GM19463 (cell line): ENCODE measurements around the gene TMCO4.

Experiments
- ATAC-seq: cut with Tn5 transposase; IDR thresholded peaks from one replicate; pipeline ENCODE4 v1.9.1; 2021; ENCODE audit warnings: mild to moderate bottlenecking, moderate library complexity; ENCODE audit not compliant: unreplicated experiment

TMCO4 gene

GRCh38 chr1:19689085-19689757 lies 110.5 kb downstream of the TMCO4 start:
- no peak for ATAC-seq

- no peak for ATAC-seq
These were observed 111.5 kb downstream of the TMCO4 start for GRCh38 chr1:19688041-19688842.

GRCh38 chr1:19687414-19687813 lies 112.3 kb downstream of the TMCO4 start:
- ATAC-seq, result no peak

GRCh38 chr1:19685994-19686393 lies 113.7 kb downstream of the TMCO4 start:
- ATAC-seq, result no peak

GRCh38 chr1:19684677-19685076 lies 115.0 kb downstream of the TMCO4 start:
- no peak for ATAC-seq

- no peak for ATAC-seq
These were observed 116.4 kb downstream of the TMCO4 start for GRCh38 chr1:19683351-19683750.

GRCh38 chr1:19682901-19683300 lies 116.8 kb downstream of the TMCO4 start:
- ATAC-seq, result no peak

- no peak for ATAC-seq
These were observed 117.5 kb downstream of the TMCO4 start for GRCh38 chr1:19682257-19682656.

GRCh38 chr1:19680644-19681043 lies 119.1 kb downstream of the TMCO4 start:
- no peak for ATAC-seq

- no peak for ATAC-seq
These were observed 120.0 kb downstream of the TMCO4 start for GRCh38 chr1:19679691-19680090.

GRCh38 chr1:19678931-19679453 lies 120.7 kb downstream of the TMCO4 start:
- ATAC-seq, result no peak

- no peak for ATAC-seq
These were observed 121.2 kb downstream of the TMCO4 start for GRCh38 chr1:19678493-19678892.

- no peak for ATAC-seq
These were observed 123.2 kb downstream of the TMCO4 start for GRCh38 chr1:19676438-19676922.

GRCh38 chr1:19675797-19676196 lies 123.9 kb downstream of the TMCO4 start:
- ATAC-seq, result no peak

GRCh38 chr1:19672237-19672636 lies 127.5 kb downstream of the TMCO4 start:
- no peak for ATAC-seq

- no peak for ATAC-seq
These were observed 128.9 kb downstream of the TMCO4 start for GRCh38 chr1:19670787-19671186.

- no peak for ATAC-seq
These were observed 130.8 kb downstream of the TMCO4 start for GRCh38 chr1:19668888-19669287.

GRCh38 chr1:19665496-19666465 lies 133.9 kb downstream of the TMCO4 start:
- ATAC-seq, result no peak

GRCh38 chr1:19665186-19665495 lies 134.6 kb downstream of the TMCO4 start:
- ATAC-seq, result no peak

- no peak for ATAC-seq
These were observed 135.1 kb downstream of the TMCO4 start, which contains the start of gene HTR6 for GRCh38 chr1:19664453-19665185. Gene HTR6, plus strand, starts transcription at chr1:19664875. Its CDS starts 879 bp downstream, at chr1:19665754.
